IMR-90 (cell line): ENCODE results near the gene SERPINB1. TPM values are rescaled to one million over a fixed set of nuclear protein-coding genes. Genes with fewer than 3 reads are reported as not detected.

Experiments used
- ATAC-seq: fragments of 200-7000 bp; cut with Tn5 transposase; 2 replicates; pipeline ENCODE4 v1.9.1; 2020; ENCODE audit warnings: low read depth, mild to moderate bottlenecking, moderate library complexity
- BruUV-seq: library from RNA; stranded (reverse); fragments of 400-500 nt; replicated peaks from 2 replicates; lab custom pipeline; 2021; lab: Mats Ljungman, UMichigan
- CTCF ChIA-PET: fragments of 300-600 bp; formaldehyde crosslinking; extraction: SDS; loops from one replicate; lab custom pipeline; 2021; ENCODE audit warnings: antibody characterized with exemption; lab: Yijun Ruan, JAX
- POLR2A ChIA-PET: fragments of 300-600 bp; sonication (Branson Sonifier 250); formaldehyde crosslinking; loops from one replicate; lab custom pipeline; 2022; ENCODE audit warnings: antibody characterized with exemption; ENCODE audit not compliant: unreplicated experiment; lab: Charles Lee
- DNase-seq: peaks from one replicate; pipeline ENCODE4 v3.0.0; 2013
- H2AFZ ChIP-seq: replicated peaks from 2 replicates; pipeline ENCODE3; 2013; ENCODE audit warnings: low read length, mild to moderate bottlenecking; ENCODE audit not compliant: poor library complexity
- H2AK5ac ChIP-seq: 2 replicates; pipeline ENCODE4 v1.6.1; 2013; ENCODE audit warnings: low read depth, low read length, inconsistent platforms
- H2AK9ac ChIP-seq: replicated peaks from 2 replicates; pipeline ENCODE3; 2013; ENCODE audit warnings: mild to moderate bottlenecking, low read depth, low read length, moderate library complexity; ENCODE audit not compliant: poor library complexity
- H2BK120ac ChIP-seq: 2 replicates; pipeline ENCODE4 v1.6.1; 2013; ENCODE audit warnings: low read depth, low read length, inconsistent platforms
- H2BK15ac ChIP-seq: 3 replicates; pipeline ENCODE4 v1.6.1; 2013; ENCODE audit warnings: low read depth, low read length, inconsistent platforms
- H2BK20ac ChIP-seq: 2 replicates; pipeline ENCODE4 v1.6.1; 2013; ENCODE audit warnings: low read depth, mild to moderate bottlenecking, inconsistent platforms, low read length, moderate library complexity
- H2BK5ac ChIP-seq: 2 replicates; pipeline ENCODE4 v1.6.1; 2013; ENCODE audit warnings: mild to moderate bottlenecking, low read depth, low read length, inconsistent platforms; ENCODE audit not compliant: poor library complexity, severe bottlenecking
- H3K14ac ChIP-seq: replicated peaks from 2 replicates; pipeline ENCODE4 v1.6.1; 2013; ENCODE audit warnings: low read depth, low read length, inconsistent platforms
- H3K18ac ChIP-seq: 2 replicates; pipeline ENCODE4 v1.6.1; 2013; ENCODE audit warnings: low read depth, low read length, control low read depth
- H3K23ac ChIP-seq: 2 replicates; pipeline ENCODE4 v1.6.1; 2013; ENCODE audit warnings: low read depth, low read length, inconsistent platforms
- H3K27ac ChIP-seq: 2 replicates; pipeline ENCODE4 v1.5.1; 2013; ENCODE audit warnings: mild to moderate bottlenecking, control low read depth, low read length; ENCODE audit not compliant: insufficient read depth
- H3K27me3 ChIP-seq: 2 replicates; pipeline ENCODE4 v1.6.1; 2013; ENCODE audit warnings: low read length; ENCODE audit not compliant: control insufficient read depth, insufficient read depth
- H3K36me3 ChIP-seq: 2 replicates; pipeline ENCODE4 v1.6.1; 2013; ENCODE audit warnings: low read length, mixed read lengths; ENCODE audit not compliant: control insufficient read depth, insufficient read depth
- H3K4ac ChIP-seq: 2 replicates; pipeline ENCODE4 v1.6.1; 2013; ENCODE audit warnings: low read depth, low read length, inconsistent platforms
- H3K4me1 ChIP-seq: 2 replicates; pipeline ENCODE4 v1.6.1; 2013; ENCODE audit warnings: low read length, mixed read lengths; ENCODE audit not compliant: control insufficient read depth, insufficient read depth
- H3K4me2 ChIP-seq: 2 replicates; pipeline ENCODE4 v1.6.1; 2013; ENCODE audit warnings: low read depth, mild to moderate bottlenecking, control low read depth, low read length, moderate library complexity
- H3K4me3 ChIP-seq: 2 replicates; pipeline ENCODE4 v1.5.1; 2013; ENCODE audit warnings: low read depth, mild to moderate bottlenecking, control low read depth, low read length, moderate library complexity; ENCODE audit not compliant: insufficient read depth
- H3K56ac ChIP-seq: 2 replicates; pipeline ENCODE4 v1.6.1; 2013; ENCODE audit warnings: low read length, inconsistent platforms; ENCODE audit not compliant: insufficient read depth; ENCODE audit errors: extremely low read depth
- H3K79me1 ChIP-seq, 2 experiments: 2 replicates each; pipeline ENCODE4 v1.6.1; 2013; ENCODE audit warnings: low read length in 2 of 2, inconsistent platforms in 1 of 2, low read depth in 1 of 2
- H3K9ac ChIP-seq: 2 replicates; pipeline ENCODE4 v1.6.1; 2013; ENCODE audit warnings: low read depth, low read length, control low read depth
- H3K9me1 ChIP-seq: 2 replicates; pipeline ENCODE4 v1.6.1; 2013; ENCODE audit warnings: low read length, inconsistent platforms; ENCODE audit not compliant: insufficient read depth
- H3K9me3 ChIP-seq: 2 replicates; pipeline ENCODE4 v1.6.1; 2013; ENCODE audit warnings: low read length; ENCODE audit not compliant: control insufficient read depth, insufficient read depth
- H4K20me1 ChIP-seq: 2 replicates; pipeline ENCODE4 v1.6.1; 2013; ENCODE audit warnings: low read length, inconsistent platforms; ENCODE audit not compliant: insufficient read depth
- H4K5ac ChIP-seq: 2 replicates; pipeline ENCODE4 v1.6.1; 2013; ENCODE audit warnings: mild to moderate bottlenecking, low read depth, low read length, control low read depth
- H4K8ac ChIP-seq, 2 experiments: 2 replicates each; pipeline ENCODE4 v1.6.1; 2013; ENCODE audit warnings: low read depth in 2 of 2, low read length in 2 of 2, control low read depth in 1 of 2, inconsistent platforms in 1 of 2
- H4K91ac ChIP-seq: 2 replicates; pipeline ENCODE4 v1.6.1; 2013; ENCODE audit warnings: low read depth, low read length, inconsistent platforms; ENCODE audit not compliant: insufficient read depth
- CEBPB ChIP-seq: IDR thresholded peaks from 2 replicates; pipeline ENCODE4 v1.6.1; 2012; ENCODE audit warnings: low read depth, low read length, improper control_type of control experiment
- SMC3 ChIP-seq: fragments of 150-350 bp; IDR thresholded peaks from 2 replicates; pipeline ENCODE4 v1.6.1; 2016; ENCODE audit warnings: low read depth, mild to moderate bottlenecking, antibody characterized with exemption, low read length, moderate library complexity
- USF2 ChIP-seq: fragments of 150-350 bp; IDR thresholded peaks from 2 replicates; pipeline ENCODE4 v1.6.1; 2017; ENCODE audit warnings: mild to moderate bottlenecking, antibody characterized with exemption, low read length, low read depth
- WGBS, 2 experiments: methylation state at CpG; one replicate each; pipeline versions ENCODE4 v1.1.5 to v1.1.7; 2013; ENCODE audit warnings: missing lambda C conversion rate in 2 of 2; ENCODE audit not compliant: insufficient read length in 1 of 2; ENCODE audit errors: extremely low coverage in 2 of 2; 5-methylcytosine and 5-hydroxymethylcytosine counted together
- dilution Hi-C: fragments of 300-500 bp; cut with HindIII; formaldehyde crosslinking; loops from one replicate; pipeline ENCODE4 v1.14.3; 2018; ENCODE audit warnings: low sequenced_read_pairs; ENCODE audit not compliant: unreplicated experiment
- in situ Hi-C: fragments of 300-500 bp; cut with MboI; formaldehyde crosslinking; loops from 3 replicates; pipeline ENCODE4 v1.14.3; 2019; ENCODE audit warnings: low sequenced_read_pairs, inconsistent platforms, mixed read lengths
- intact Hi-C: fragments of 100-400 bp; cut with micrococcal nuclease; formaldehyde crosslinking; loops from 2 replicates; pipeline ENCODE4 v1.10.0; 2022
- polyA plus RNA-seq, 3 experiments: library from polyadenylated mRNA; depleted of rRNA; stranded (reverse); fragments of >200 nt; gene quantifications; 2 replicates each; pipeline ENCODE4 v1.2.3, GENCODE V29; 2012; ENCODE audit warnings: low replicate concordance in 1 of 3
- total RNA-seq: library from RNA; depleted of rRNA; stranded (reverse); fragments of >200 nt; gene quantifications from 2 replicates; pipeline ENCODE4 v1.2.3, GENCODE V29; 2012

SERPINB1 gene
- total and polyA plus RNA-seq, 2 of the 4 experiments (the other 2 are of a cell fraction) = 6.1 to 9.1 TPM

- no peak for TF ChIP-seq USF2
Observed at GRCh38 chr6:2839982-2840748, 1.5 kb downstream of the SERPINB1 start (continued).

GRCh38 chr6:2839195-2839981 lies 2.3 kb downstream of the SERPINB1 start:
- H2BK5ac ChIP-seq = peak overlapping the region; percentile 16
- no peak overlapping the region for H2BK20ac ChIP-seq
- H3K23ac ChIP-seq = peak overlapping the region; percentile 76; the same call in 1 of the 2 replicates
- H2AK5ac ChIP-seq = no peak overlapping the region
- no peak overlapping the region for H3K27ac ChIP-seq
- H3K14ac ChIP-seq = peak overlapping the region; percentile 52; the same call in 1 of the 2 replicates
- TF ChIP-seq SMC3 = no peak
- peak; percentile 47 for TF ChIP-seq CEBPB
- ATAC-seq (no peak), DNase-seq (peak; percentile 83)
- no peak overlapping the region for H4K8ac ChIP-seq
- H4K20me1 ChIP-seq = no peaks in the 10 kb centered on the region
- H2BK15ac ChIP-seq = no peak overlapping the region
- no peaks in the 10 kb centered on the region for H3K9me3 ChIP-seq
- H3K56ac ChIP-seq = no peak overlapping the region
- H3K27me3 ChIP-seq = no peaks in the 10 kb centered on the region
- no peak overlapping the region for H2BK120ac ChIP-seq
- no peak overlapping the region for H3K9ac ChIP-seq
- in situ Hi-C loops (no loop called here), intact Hi-C loops (no loop called here), dilution Hi-C loops (no loop called here)
- no peak overlapping the region for H2AK9ac ChIP-seq
- peaks cover 21% of the 10 kb centered on the region for H3K9me1 ChIP-seq
- peaks cover 8% of the 10 kb centered on the region for H3K36me3 ChIP-seq
- H3K4me1 ChIP-seq = peaks cover 18% of the 10 kb centered on the region
- H3K4me2 ChIP-seq = peak overlapping the region; percentile 59
- no peak overlapping the region for H3K18ac ChIP-seq
- no peak overlapping the region for H3K4me3 ChIP-seq
- H3K79me1 ChIP-seq = peaks cover 17 to 32% of the 10 kb centered on the region in 2 experiments
- TSS peak; percentile 31 for BruUV-seq
- no peak overlapping the region for H4K91ac ChIP-seq
- no CpG with 5 or more reads among the region's 9 CpGs for WGBS, 2 experiments
- H2AFZ ChIP-seq = no peak overlapping the region
- no peak overlapping the region for H4K5ac ChIP-seq
- CTCF ChIA-PET = interaction anchor here (0.6 to 1.8 kb wide), 5 partner anchors 38 to 1178 kb away, joined by 3 to 10 read pairs (median 5); no protein-coding TSS in a partner anchor
- peak overlapping the region; percentile 32; the same call in 1 of the 2 replicates for H3K4ac ChIP-seq
- POLR2A ChIA-PET = interaction anchor here (1.2 kb wide), 1 partner anchor 71 kb away, joined by 4 read pairs; no protein-coding TSS in a partner anchor
